ENCODE data around the gene SLC35C1.
A peak's percentile ranks its signal among the peaks of the same experiment; 100 is the strongest.

The SLC35C1 gene

GRCh38 chr11:45765836-45766235 is 39.1 kb upstream of the SLC35C1 start:
- peak; percentile 20 for DNase-seq (ENCODE audit: low read depth)
- no peak overlapping the region for H3K4me3 ChIP-seq (ENCODE audit: low read depth, low read length)
- no peak for TF ChIP-seq CTCF (conservative IDR thresholded peaks at IDR 0.05; ENCODE audit: low read depth, low read length)

GRCh38 chr11:45766469-45766868 is 38.5 kb upstream of the SLC35C1 start:
- no peak for TF ChIP-seq CTCF (conservative IDR thresholded peaks at IDR 0.05; ENCODE audit: low read depth, low read length)
- H3K4me3 ChIP-seq (ENCODE audit: low read depth, low read length), result no peak overlapping the region
- DNase-seq (ENCODE audit: low read depth), result no peak

GRCh38 chr11:45768486-45768885 is 36.5 kb upstream of the SLC35C1 start:
- TF ChIP-seq CTCF (conservative IDR thresholded peaks at IDR 0.05; ENCODE audit: low read depth, low read length), result no peak

GRCh38 chr11:45769960-45770359 is 35.0 kb upstream of the SLC35C1 start:
- DNase-seq (ENCODE audit: low read depth), result no peak
- TF ChIP-seq CTCF (conservative IDR thresholded peaks at IDR 0.05; ENCODE audit: low read depth, low read length), result no peak
- no peak overlapping the region for H3K4me3 ChIP-seq (ENCODE audit: low read depth, low read length)

More at GRCh38 chr11:45768486-45768885, 36.5 kb upstream of the SLC35C1 start:
- no peak overlapping the region for H3K4me3 ChIP-seq (ENCODE audit: low read depth, low read length)
- DNase-seq (ENCODE audit: low read depth), result no peak

GRCh38 chr11:45771193-45771565 is 33.8 kb upstream of the SLC35C1 start:
- peak; percentile 65 for DNase-seq (ENCODE audit: low read depth)
- H3K4me3 ChIP-seq (ENCODE audit: low read depth, low read length), result peak overlapping the region; percentile 56
- TF ChIP-seq CTCF (conservative IDR thresholded peaks at IDR 0.05; ENCODE audit: low read depth, low read length), result peak; percentile 92

- peak; percentile 80 for DNase-seq (ENCODE audit: low read depth)
- TF ChIP-seq CTCF (conservative IDR thresholded peaks at IDR 0.05; ENCODE audit: low read depth, low read length), result peak; percentile 90
- H3K4me3 ChIP-seq (ENCODE audit: low read depth, low read length), result peak overlapping the region; percentile 56
Measured at GRCh38 chr11:45771566-45772448, 33.1 kb upstream of the SLC35C1 start.

GRCh38 chr11:45772449-45772774 is 32.5 kb upstream of the SLC35C1 start:
- H3K4me3 ChIP-seq (ENCODE audit: low read depth, low read length), result no peak overlapping the region

More at GRCh38 chr11:45772449-45772774, 32.5 kb upstream of the SLC35C1 start:
- TF ChIP-seq CTCF (conservative IDR thresholded peaks at IDR 0.05; ENCODE audit: low read depth, low read length), result no peak
- no peak for DNase-seq (ENCODE audit: low read depth)

Measured in choroid plexus epithelial cell (primary cell).